Stimulated activated CD4-positive, alpha-beta T cell treated with anti-CD3 and anti-CD28 coated beads, Interleukin-2, amount 100 ng/mL, for 24 hours (primary cell): ENCODE measurements around the gene LTBP1.
"Not testable (repeated sequence)": the region's sequence is repeated elsewhere in the genome, so short reads cannot be mapped to it uniquely, and the experiment has no call there.

Experiments
- DNase-seq, 2 donors: peaks; one replicate each; pipeline ENCODE4 v3.0.0-alpha.2; 2020

Gene LTBP1

GRCh38 chr2:32965523-32966171 lies 18.9 kb downstream of the LTBP1 start:
- DNase-seq, result no peak

GRCh38 chr2:32969444-32970162 lies 22.9 kb downstream of the LTBP1 start:
- no peak for DNase-seq

- not testable (repeated sequence) for DNase-seq
Measured at GRCh38 chr2:32973772-32974171, 27.0 kb downstream of the LTBP1 start.

- no peak for DNase-seq
Measured at GRCh38 chr2:32976409-32977063, 29.8 kb downstream of the LTBP1 start.

- no peak for DNase-seq
Measured at GRCh38 chr2:32977228-32977758, 30.5 kb downstream of the LTBP1 start.

- no peak for DNase-seq
Measured at GRCh38 chr2:32981612-32982011, 34.9 kb downstream of the LTBP1 start.

- DNase-seq, result not testable (repeated sequence)
Measured at GRCh38 chr2:32983193-32983924, 36.6 kb downstream of the LTBP1 start.

- DNase-seq, result no peak
Measured at GRCh38 chr2:32986480-32986879, 39.7 kb downstream of the LTBP1 start.

GRCh38 chr2:32988525-32988924 lies 41.8 kb downstream of the LTBP1 start:
- no peak for DNase-seq

- no peak for DNase-seq
Measured at GRCh38 chr2:32990556-32990955, 43.8 kb downstream of the LTBP1 start.

GRCh38 chr2:32991091-32991845 lies 44.5 kb downstream of the LTBP1 start:
- no peak for DNase-seq

- no peak for DNase-seq
Measured at GRCh38 chr2:32993005-32993539, 46.3 kb downstream of the LTBP1 start.

- DNase-seq, result no peak
Measured at GRCh38 chr2:32997705-32998104, 51.0 kb downstream of the LTBP1 start.

- no peak for DNase-seq
Measured at GRCh38 chr2:33000986-33001385, 54.2 kb downstream of the LTBP1 start.

- no peak for DNase-seq
Measured at GRCh38 chr2:33001823-33002222, 55.1 kb downstream of the LTBP1 start.

- DNase-seq, result no peak
Measured at GRCh38 chr2:33002863-33003262, 56.1 kb downstream of the LTBP1 start.

- DNase-seq, result no peak
Measured at GRCh38 chr2:33005057-33005456, 58.3 kb downstream of the LTBP1 start.

- DNase-seq, result no peak
Measured at GRCh38 chr2:33008716-33009115, 62.0 kb downstream of the LTBP1 start.

GRCh38 chr2:33009249-33009648 lies 62.5 kb downstream of the LTBP1 start:
- DNase-seq, result no peak

GRCh38 chr2:33011373-33011772 lies 64.6 kb downstream of the LTBP1 start:
- DNase-seq, result no peak

- DNase-seq, result no peak
Measured at GRCh38 chr2:33011941-33012340, 65.2 kb downstream of the LTBP1 start.

- DNase-seq, result no peak
Measured at GRCh38 chr2:33013684-33014110, 66.9 kb downstream of the LTBP1 start.
